ENCODE data around the gene CTBP2. TPM values are rescaled to one million over a fixed set of nuclear protein-coding genes. Genes with fewer than 3 reads are reported as not detected.

CTBP2 gene
- total RNA-seq, 1 donor from 2014 or later: 57.3 TPM

DNA sequence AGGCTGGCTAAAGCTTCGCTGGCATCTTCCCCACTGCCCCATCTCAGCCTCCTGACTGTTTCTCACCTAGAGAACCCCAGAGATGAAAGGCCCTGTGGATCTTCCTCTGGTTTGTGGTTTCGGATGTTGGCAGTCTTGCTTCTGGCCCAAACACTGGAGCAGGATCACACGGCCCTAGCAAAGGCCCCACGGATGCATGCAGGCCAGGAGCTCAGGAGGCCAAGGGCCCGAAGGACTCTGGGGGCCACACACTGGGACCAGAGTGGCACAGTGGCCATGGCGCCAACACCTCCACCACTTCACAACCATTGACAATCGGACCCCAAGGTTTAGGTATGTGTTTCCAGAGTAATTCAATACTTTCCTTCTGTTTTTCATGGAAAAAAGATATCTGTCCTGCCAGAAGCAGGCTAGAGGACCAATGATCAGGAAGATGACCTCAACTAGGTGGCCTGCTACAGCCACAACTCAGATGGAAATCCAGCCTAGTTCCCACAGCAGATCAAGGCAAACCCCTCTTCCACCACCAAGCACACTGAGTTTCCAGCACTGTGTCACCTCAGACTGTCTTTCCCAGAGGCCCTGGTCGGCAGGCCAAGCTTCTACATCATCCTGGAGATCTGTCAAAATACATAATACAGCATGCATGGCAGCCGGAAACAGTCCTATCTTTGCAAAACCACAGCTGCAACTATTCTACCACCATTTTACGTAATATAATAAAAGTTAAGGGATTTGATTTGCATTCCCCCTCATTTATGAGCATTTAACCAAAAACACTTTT is 53.0 kb downstream of the CTBP2 start:
- TF ChIP-seq CTCF (conservative IDR thresholded peaks at IDR 0.05; ENCODE audit: low read depth, low read length): no peak
- no peak overlapping the region for H3K4me3 ChIP-seq (ENCODE audit: low read depth, low read length)
- DNase-seq (ENCODE audit: low read depth): no peak

DNA sequence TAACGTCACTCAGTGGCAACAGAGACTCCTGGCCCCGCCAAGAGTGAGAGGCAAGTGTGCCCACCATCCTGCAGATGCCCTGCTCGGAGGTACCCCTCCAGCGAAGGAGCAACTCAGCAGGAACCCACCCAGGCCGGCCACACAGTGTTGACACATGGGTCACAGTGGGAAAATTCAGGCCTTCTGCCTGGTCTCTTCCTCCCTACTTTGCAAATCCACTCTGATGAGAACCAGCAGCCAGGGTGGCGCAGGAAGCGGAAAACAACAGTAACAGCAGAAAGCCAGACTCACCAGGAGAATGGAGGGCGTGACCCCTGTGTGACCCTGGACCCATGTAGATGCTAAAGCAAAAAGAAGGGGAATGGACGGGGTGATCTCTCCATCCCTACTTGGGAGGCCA is 53.8 kb downstream of the CTBP2 start:
- DNase-seq (ENCODE audit: low read depth): no peak
- no peak overlapping the region for H3K4me3 ChIP-seq (ENCODE audit: low read depth, low read length)
- TF ChIP-seq CTCF (conservative IDR thresholded peaks at IDR 0.05; ENCODE audit: low read depth, low read length): no peak

DNA sequence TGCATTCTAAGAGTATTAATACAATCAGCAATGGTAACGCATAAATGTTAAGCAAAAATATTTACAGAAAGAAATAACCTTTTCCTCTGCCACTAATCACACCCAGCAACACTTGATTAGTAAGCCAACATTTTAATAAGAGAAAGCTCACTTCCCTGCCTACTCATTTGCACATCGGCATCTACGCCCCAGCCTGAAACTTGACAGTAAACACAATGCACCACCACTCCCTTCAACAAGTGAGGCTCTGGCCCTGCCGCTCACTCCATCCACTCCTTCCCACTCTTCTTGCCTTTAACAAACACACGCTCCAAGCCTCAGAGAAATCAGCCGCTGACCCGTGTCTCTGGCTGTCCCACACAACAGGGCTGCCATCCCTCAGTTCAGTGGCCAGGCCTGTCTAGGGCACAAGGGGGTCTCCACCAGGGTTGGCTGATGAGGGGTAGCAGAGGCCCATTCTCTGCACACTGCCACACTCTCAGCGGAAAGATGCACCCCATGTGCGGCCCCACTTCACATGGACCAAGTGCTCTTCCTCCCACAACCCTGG is 54.6 kb downstream of the CTBP2 start:
- H3K4me3 ChIP-seq (ENCODE audit: low read depth, low read length): no peak overlapping the region
- no peak for DNase-seq (ENCODE audit: low read depth)
- no peak for TF ChIP-seq CTCF (conservative IDR thresholded peaks at IDR 0.05; ENCODE audit: low read depth, low read length)

GRCh38 chr10:125105155-125105554 is 55.2 kb downstream of the CTBP2 start:
- no peak for TF ChIP-seq CTCF (conservative IDR thresholded peaks at IDR 0.05; ENCODE audit: low read depth, low read length)
- no peak overlapping the region for H3K4me3 ChIP-seq (ENCODE audit: low read depth, low read length)

GRCh38 chr10:125104559-125104958 is 55.8 kb downstream of the CTBP2 start:
- no peak overlapping the region for H3K4me3 ChIP-seq (ENCODE audit: low read depth, low read length)
- no peak for TF ChIP-seq CTCF (conservative IDR thresholded peaks at IDR 0.05; ENCODE audit: low read depth, low read length)
- no peak for DNase-seq (ENCODE audit: low read depth)

More at GRCh38 chr10:125105155-125105554, 55.2 kb downstream of the CTBP2 start:
- DNase-seq (ENCODE audit: low read depth): no peak

- no peak overlapping the region for H3K4me3 ChIP-seq (ENCODE audit: low read depth, low read length)
- no peak for DNase-seq (ENCODE audit: low read depth)
- no peak for TF ChIP-seq CTCF (conservative IDR thresholded peaks at IDR 0.05; ENCODE audit: low read depth, low read length)
These were observed 56.4 kb downstream of the CTBP2 start for GRCh38 chr10:125103924-125104323.

GRCh38 chr10:125103466-125103865 is 56.9 kb downstream of the CTBP2 start:
- no peak for DNase-seq (ENCODE audit: low read depth)
- no peak for TF ChIP-seq CTCF (conservative IDR thresholded peaks at IDR 0.05; ENCODE audit: low read depth, low read length)
- no peak overlapping the region for H3K4me3 ChIP-seq (ENCODE audit: low read depth, low read length)
